ENCODE measurements around the gene GABRD. TPM values are rescaled to one million over a fixed set of nuclear protein-coding genes. Genes with fewer than 3 reads are reported as not detected.

GABRD gene
- total RNA-seq, 1 experiment from 2014 or later: not detected

- Histone ChIP-seq H3K27ac (no peak overlapping the region), H2AFZ (no peak overlapping the region), H3K4me2 (no peak overlapping the region), H3F3A (ENCODE audit: insufficient read depth, low read depth) (no peaks in the 10 kb centered on the region), H3K9me2 (ENCODE audit: insufficient read depth) (no peaks in the 10 kb centered on the region), H3K27me3 (ENCODE audit: insufficient read depth, low read depth) (peaks cover 81% of the 10 kb centered on the region), H3K36me3 (ENCODE audit: low read depth) (no peaks in the 10 kb centered on the region), H3K4me1 (replicated peaks; ENCODE audit: insufficient read depth) (no peaks in the 10 kb centered on the region), H3K79me2 (ENCODE audit: low read depth) (no peaks in the 10 kb centered on the region), H3K9me3 (ENCODE audit: insufficient read depth, low read depth) (no peaks in the 10 kb centered on the region), H4K20me1 (ENCODE audit: insufficient read depth) (no peaks in the 10 kb centered on the region), H3K4me3 (no peak overlapping the region)
- ChIA-PET POLR2A (ENCODE audit: unreplicated experiment) (no interaction called here), CTCF (no interaction called here)
- TF ChIP-seq, protein P1, sequence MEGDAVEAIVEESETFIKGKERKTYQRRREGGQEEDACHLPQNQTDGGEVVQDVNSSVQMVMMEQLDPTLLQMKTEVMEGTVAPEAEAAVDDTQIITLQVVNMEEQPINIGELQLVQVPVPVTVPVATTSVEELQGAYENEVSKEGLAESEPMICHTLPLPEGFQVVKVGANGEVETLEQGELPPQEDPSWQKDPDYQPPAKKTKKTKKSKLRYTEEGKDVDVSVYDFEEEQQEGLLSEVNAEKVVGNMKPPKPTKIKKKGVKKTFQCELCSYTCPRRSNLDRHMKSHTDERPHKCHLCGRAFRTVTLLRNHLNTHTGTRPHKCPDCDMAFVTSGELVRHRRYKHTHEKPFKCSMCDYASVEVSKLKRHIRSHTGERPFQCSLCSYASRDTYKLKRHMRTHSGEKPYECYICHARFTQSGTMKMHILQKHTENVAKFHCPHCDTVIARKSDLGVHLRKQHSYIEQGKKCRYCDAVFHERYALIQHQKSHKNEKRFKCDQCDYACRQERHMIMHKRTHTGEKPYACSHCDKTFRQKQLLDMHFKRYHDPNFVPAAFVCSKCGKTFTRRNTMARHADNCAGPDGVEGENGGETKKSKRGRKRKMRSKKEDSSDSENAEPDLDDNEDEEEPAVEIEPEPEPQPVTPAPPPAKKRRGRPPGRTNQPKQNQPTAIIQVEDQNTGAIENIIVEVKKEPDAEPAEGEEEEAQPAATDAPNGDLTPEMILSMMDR (conservative IDR thresholded peaks at IDR 0.05): no peak
- TF ChIP-seq EZH2 (IDR thresholded peaks at IDR 0.05; ENCODE audit: low read depth): no peak
- no peak for DNase-seq
- intact Hi-C loops (cut with micrococcal nuclease; ENCODE audit: unreplicated experiment): no loop called here
- BruUV-seq (replicated peaks): no TSS peak
Observed at GRCh38 chr1:2038229-2038628, 19.1 kb downstream of the GABRD start.

DNA sequence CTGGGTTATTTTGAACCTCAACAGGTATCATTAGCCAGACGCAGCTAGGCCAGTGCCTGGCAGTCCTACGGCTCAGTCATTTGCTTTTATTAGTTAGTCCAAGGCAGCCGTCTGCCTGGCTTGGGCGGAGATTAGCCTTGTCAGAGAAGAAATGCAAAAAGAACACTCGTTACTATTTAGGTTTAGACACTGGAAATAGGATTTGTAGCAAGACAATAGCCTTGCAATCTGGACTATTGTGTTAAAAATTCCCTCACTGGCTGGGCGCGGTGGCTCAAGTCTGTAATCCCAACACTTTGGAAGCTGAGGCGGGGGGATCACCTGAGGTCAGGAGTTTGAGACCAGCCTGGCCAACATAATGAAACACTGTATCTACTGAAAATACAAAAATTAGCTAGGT is 20.1 kb downstream of the GABRD start:
- Histone ChIP-seq H3K27ac (no peak overlapping the region), H2AFZ (no peak overlapping the region), H3K9me2 (ENCODE audit: insufficient read depth) (no peaks in the 10 kb centered on the region), H3K4me2 (no peak overlapping the region), H3K79me2 (ENCODE audit: low read depth) (no peaks in the 10 kb centered on the region), H3F3A (ENCODE audit: insufficient read depth, low read depth) (no peaks in the 10 kb centered on the region), H3K9me3 (ENCODE audit: insufficient read depth, low read depth) (no peaks in the 10 kb centered on the region), H3K36me3 (ENCODE audit: low read depth) (no peaks in the 10 kb centered on the region), H3K4me3 (no peak overlapping the region), H3K27me3 (ENCODE audit: insufficient read depth, low read depth) (peaks cover 71% of the 10 kb centered on the region), H3K4me1 (replicated peaks; ENCODE audit: insufficient read depth) (no peaks in the 10 kb centered on the region), H4K20me1 (ENCODE audit: insufficient read depth) (no peaks in the 10 kb centered on the region)
- ChIA-PET CTCF (no interaction called here), POLR2A (ENCODE audit: unreplicated experiment) (no interaction called here)
- intact Hi-C loops (cut with micrococcal nuclease; ENCODE audit: unreplicated experiment): no loop called here
- TF ChIP-seq, protein P1 (conservative IDR thresholded peaks at IDR 0.05): no peak
- no peak for TF ChIP-seq EZH2 (IDR thresholded peaks at IDR 0.05; ENCODE audit: low read depth)
- no TSS peak for BruUV-seq (replicated peaks)
- no peak for DNase-seq

- ChIA-PET CTCF (interaction anchor here (0.6 kb wide), 1 partner anchor 1379 kb away, joined by 3 read pairs; no protein-coding TSS in a partner anchor), POLR2A (ENCODE audit: unreplicated experiment) (no interaction called here)
- Histone ChIP-seq H3F3A (ENCODE audit: insufficient read depth, low read depth) (peaks cover 12% of the 10 kb centered on the region; the same call in 1 of the 2 replicates), H3K27ac (no peak overlapping the region), H3K9me3 (ENCODE audit: insufficient read depth, low read depth) (no peaks in the 10 kb centered on the region), H3K79me2 (ENCODE audit: low read depth) (no peaks in the 10 kb centered on the region), H3K4me3 (no peak overlapping the region), H3K4me2 (no peak overlapping the region), H3K27me3 (ENCODE audit: insufficient read depth, low read depth) (peaks cover 52% of the 10 kb centered on the region), H3K36me3 (ENCODE audit: low read depth) (no peaks in the 10 kb centered on the region), H2AFZ (no peak overlapping the region), H4K20me1 (ENCODE audit: insufficient read depth) (no peaks in the 10 kb centered on the region), H3K9me2 (ENCODE audit: insufficient read depth) (no peaks in the 10 kb centered on the region), H3K4me1 (replicated peaks; ENCODE audit: insufficient read depth) (no peaks in the 10 kb centered on the region)
- DNase-seq: no peak
- intact Hi-C loops (cut with micrococcal nuclease; ENCODE audit: unreplicated experiment): no loop called here
- TF ChIP-seq EZH2 (IDR thresholded peaks at IDR 0.05; ENCODE audit: low read depth): no peak
- TF ChIP-seq, protein P1 (conservative IDR thresholded peaks at IDR 0.05): no peak
- no TSS peak for BruUV-seq (replicated peaks)
Observed at GRCh38 chr1:2041305-2041704, 22.2 kb downstream of the GABRD start.

Measured in PC-9 (cell line).